H1 (cell line): ENCODE results near the gene PALM3.

Source experiments
- BRCA1 ChIP-seq: IDR thresholded peaks from 2 replicates; pipeline ENCODE4 v1.6.1; 2012; ENCODE audit warnings: low read depth, low read length, improper control_type of control experiment
- CBX5 ChIP-seq: fragments of 300-800, 300-1000 bp; sonication (generic); IDR thresholded peaks from 2 replicates; pipeline ENCODE4 v1.7.1; 2016; ENCODE audit warnings: antibody characterized with exemption, low read length, low read depth
- CREB1 ChIP-seq: IDR thresholded peaks from 2 replicates; pipeline ENCODE4 v1.6.1; 2012; ENCODE audit warnings: inconsistent platforms
- CTBP2 ChIP-seq: IDR thresholded peaks from 2 replicates; pipeline ENCODE4 v1.7.0; 2011; ENCODE audit warnings: borderline replicate concordance, mild to moderate bottlenecking, moderate library complexity, mixed read lengths, low read length; ENCODE audit not compliant: insufficient read depth, insufficient read length
- EP300 ChIP-seq, 2 experiments: IDR thresholded peaks; 1 replicate in 1 of 2; 2 replicates in 1 of 2; pipeline ENCODE4 v1.6.1; 2011 to 2012; ENCODE audit warnings: low read depth in 2 of 2, low read length in 2 of 2, mild to moderate bottlenecking in 2 of 2, borderline replicate concordance in 1 of 2, inconsistent platforms in 1 of 2, moderate library complexity in 1 of 2
- EZH2 ChIP-seq: fragments of 200-600 bp; sonication (generic); IDR thresholded peaks from 2 replicates; pipeline ENCODE4 v1.7.1; 2012; ENCODE audit warnings: low read depth, mild to moderate bottlenecking, moderate library complexity, low read length, inconsistent platforms; ENCODE audit not compliant: severe bottlenecking
- HDAC6 ChIP-seq: IDR thresholded peaks from one replicate; pipeline ENCODE4 v1.7.1; 2012; ENCODE audit warnings: low read depth, mild to moderate bottlenecking, inconsistent platforms, low read length, moderate library complexity
- JUND ChIP-seq: IDR thresholded peaks from 2 replicates; pipeline ENCODE4 v1.6.1; 2011; ENCODE audit warnings: mild to moderate bottlenecking, improper control_type of control experiment, low read length
- POLR2A ChIP-seq, 2 experiments: IDR thresholded peaks; 1 replicate in 1 of 2; 2 replicates in 1 of 2; pipeline ENCODE4 v1.6.1; 2011; ENCODE audit warnings: low read depth in 2 of 2, low read length in 2 of 2, mild to moderate bottlenecking in 2 of 2; ENCODE audit errors: control extremely low read depth in 1 of 2
- RXRA ChIP-seq: IDR thresholded peaks from 2 replicates; pipeline ENCODE4 v1.6.1; 2011; ENCODE audit warnings: low read depth, mild to moderate bottlenecking, low read length, moderate library complexity; ENCODE audit not compliant: insufficient read depth
- SIX5 ChIP-seq: IDR thresholded peaks from 2 replicates; pipeline ENCODE4 v1.6.1; 2011; ENCODE audit warnings: mild to moderate bottlenecking, low read depth, low read length
- SUZ12 ChIP-seq: fragments of 200-600 bp; sonication (generic); IDR thresholded peaks from 2 replicates; pipeline ENCODE4 v1.6.1; 2012; ENCODE audit warnings: mild to moderate bottlenecking, inconsistent platforms, low read length, moderate library complexity, mixed read lengths
- TEAD4 ChIP-seq: IDR thresholded peaks from 2 replicates; pipeline ENCODE4 v1.6.1; 2012; ENCODE audit warnings: low read depth, low read length, inconsistent platforms, mixed read lengths
- TF ChIP-seq, protein P1 (sequence below), 3 experiments: IDR thresholded peaks; 1 replicate in 2 of 3; 2 replicates in 1 of 3; pipeline versions ENCODE4 v1.5.1 to v1.6.1; 2011; ENCODE audit warnings: low read length in 3 of 3, mild to moderate bottlenecking in 3 of 3, inconsistent platforms in 2 of 3, low read depth in 1 of 3, moderate library complexity in 1 of 3; ENCODE audit not compliant: insufficient read depth in 1 of 3; ENCODE audit errors: control extremely low read depth in 1 of 3

DNA sequence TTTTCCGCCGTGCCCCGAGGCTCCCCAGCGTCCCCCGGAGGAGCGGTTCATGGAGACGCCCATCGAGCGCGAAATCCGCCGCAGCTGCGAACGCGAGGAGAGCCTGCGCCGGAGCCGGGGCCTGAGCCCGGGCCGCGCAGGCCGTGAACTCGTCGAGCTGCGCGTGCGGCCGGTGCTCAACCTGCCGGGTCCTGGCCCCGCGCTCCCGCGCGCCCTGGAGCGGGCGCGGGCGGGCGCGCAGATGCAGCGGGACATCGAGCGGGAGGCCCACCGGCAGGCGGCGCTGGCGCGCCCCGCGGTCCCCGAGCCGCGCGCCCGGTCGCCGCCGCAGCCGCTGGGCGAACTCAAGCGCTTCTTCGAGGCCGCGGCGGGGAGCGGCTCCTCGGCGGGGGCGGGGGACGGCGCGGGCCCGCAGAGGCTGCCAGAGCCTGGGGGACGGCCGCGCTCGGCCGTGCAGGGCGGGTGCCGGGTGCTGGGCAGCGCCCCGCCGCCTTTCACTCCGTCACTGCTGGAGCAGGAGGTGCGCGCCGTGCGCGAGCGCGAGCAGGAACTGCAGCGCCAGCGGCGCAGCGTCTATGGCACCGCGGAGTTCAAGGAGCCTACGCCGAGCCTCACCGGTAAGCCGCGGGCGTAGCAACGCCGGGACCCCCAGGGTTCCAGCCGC, 11.5 kb upstream of the PALM3 start:
- TF ChIP-seq JUND (no peak), POLR2A (IDR thresholded peaks at IDR 0.05; ENCODE audit: control extremely low read depth in 1 of 2, low read depth in 2 of 2, low read length in 2 of 2) (no peak), SIX5 (no peak), SUZ12 (no peak; the same call in 1 of the 2 replicates), TEAD4 (no peak), CBX5 (no peak), RXRA (no peak), BRCA1 (no peak), EZH2 (no peak), CREB1 (no peak), EP300 (IDR thresholded peaks at IDR 0.05; ENCODE audit: borderline replicate concordance in 1 of 2, low read depth in 2 of 2, low read length in 2 of 2) (no peak), CTBP2 (no peak), HDAC6 (no peak)
- TF ChIP-seq, protein P1, sequence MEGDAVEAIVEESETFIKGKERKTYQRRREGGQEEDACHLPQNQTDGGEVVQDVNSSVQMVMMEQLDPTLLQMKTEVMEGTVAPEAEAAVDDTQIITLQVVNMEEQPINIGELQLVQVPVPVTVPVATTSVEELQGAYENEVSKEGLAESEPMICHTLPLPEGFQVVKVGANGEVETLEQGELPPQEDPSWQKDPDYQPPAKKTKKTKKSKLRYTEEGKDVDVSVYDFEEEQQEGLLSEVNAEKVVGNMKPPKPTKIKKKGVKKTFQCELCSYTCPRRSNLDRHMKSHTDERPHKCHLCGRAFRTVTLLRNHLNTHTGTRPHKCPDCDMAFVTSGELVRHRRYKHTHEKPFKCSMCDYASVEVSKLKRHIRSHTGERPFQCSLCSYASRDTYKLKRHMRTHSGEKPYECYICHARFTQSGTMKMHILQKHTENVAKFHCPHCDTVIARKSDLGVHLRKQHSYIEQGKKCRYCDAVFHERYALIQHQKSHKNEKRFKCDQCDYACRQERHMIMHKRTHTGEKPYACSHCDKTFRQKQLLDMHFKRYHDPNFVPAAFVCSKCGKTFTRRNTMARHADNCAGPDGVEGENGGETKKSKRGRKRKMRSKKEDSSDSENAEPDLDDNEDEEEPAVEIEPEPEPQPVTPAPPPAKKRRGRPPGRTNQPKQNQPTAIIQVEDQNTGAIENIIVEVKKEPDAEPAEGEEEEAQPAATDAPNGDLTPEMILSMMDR (IDR thresholded peaks at IDR 0.05; ENCODE audit: control extremely low read depth in 1 of 3, insufficient read depth in 1 of 3, low read depth in 1 of 3, low read length in 3 of 3): peak; percentile 62 to 89 (median 83)
